Ovary (tissue), 3 donors: ENCODE results near the gene MRFAP1.

Experiments used
- CTCF ChIP-seq, 3 donors: fragments of 450-650 bp in 2 of 3; fragments of 200-600 bp in 1 of 3; IDR thresholded peaks; one replicate each; pipeline versions ENCODE4 v1.5.1 to v1.8.0; 2016 to 2022; ENCODE audit warnings: antibody characterized with exemption in 3 of 3, mild to moderate bottlenecking in 1 of 3
- EP300 ChIP-seq: sonication (generic); formaldehyde crosslinking; IDR thresholded peaks from one replicate; pipeline ENCODE4 v1.6.1; 2017; ENCODE audit warnings: antibody characterized with exemption
- donor health status: DM: no; HTN: no; CAD: no.

GRCh38 chr4:6613676-6614651, 26.5 kb upstream of the MRFAP1 start:
- no peak for TF ChIP-seq CTCF (IDR thresholded peaks at IDR 0.05)
- TF ChIP-seq EP300: no peak
